Pancreas (tissue), 10 donors: Measurements from ENCODE around the gene CCR5AS.
A peak's percentile ranks its signal among the peaks of the same experiment; 100 is the strongest.

ENCODE experiments used
- ATAC-seq, 4 donors: fragments of 200-7000 bp; cut with Tn5 transposase; one replicate each; pipeline versions ENCODE4 v1.8.0 to v1.9.1; 2020; ENCODE audit warnings: mild to moderate bottlenecking in 4 of 4, moderate library complexity in 4 of 4
- DNase-seq, 6 donors: peaks; one replicate each; pipeline ENCODE4 v3.0.0-alpha.2; 2020
- FAIRE-seq: peaks from 2 replicates; lab custom pipeline; 2012; peaks lifted over from hg19 to GRCh38; lab: Jason Lieb, UNC
- H3K27ac ChIP-seq, 4 donors: fragments of 200-600 bp; sonication (generic); 1 replicate in 3 of 4; 2 replicates in 1 of 4; pipeline versions ENCODE4 v1.5.0 to v1.8.0; 2020
- H3K27me3 ChIP-seq, 4 donors: fragments of 200-600 bp; one replicate each; pipeline ENCODE4 v1.8.0; 2021
- H3K36me3 ChIP-seq, 3 donors: fragments of 200-600 bp; sonication (generic) in 1 of 3; one replicate each; pipeline versions ENCODE4 v1.5.0 to v1.8.0; 2020 to 2021
- H3K4me1 ChIP-seq, 3 donors: fragments of 200-600 bp; one replicate each; pipeline ENCODE4 v1.8.0; 2021
- H3K4me3 ChIP-seq, 4 donors: fragments of 200-600 bp; sonication (generic) in 2 of 4; one replicate each; pipeline versions ENCODE4 v1.5.0 to v1.8.0; 2020 to 2021
- H3K9me3 ChIP-seq, 4 donors: fragments of 200-600 bp; one replicate each; pipeline ENCODE4 v1.8.0; 2021
- CTCF ChIP-seq, 4 donors: fragments of 200-600 bp; sonication (generic) in 3 of 4; IDR thresholded peaks; one replicate each; pipeline versions ENCODE4 v1.5.0 to v1.8.0; 2021; ENCODE audit warnings: antibody characterized with exemption in 4 of 4
- WGBS, 2 donors: extraction: QIAGEN DNeasy Blood & Tissue Kit; methylation state at CpG; one replicate each; pipeline ENCODE4 v1.1.7; 2013; 5-methylcytosine and 5-hydroxymethylcytosine counted together
- intact Hi-C, 3 donors: fragments of 100-400 bp; cut with DNase I; formaldehyde crosslinking; loops; one replicate each; pipeline versions ENCODE4 v1.11.1 to v1.14.2; 2022
- donor health status: healthy with polysubstance abuse.
- donor health status: DM: no; HTN: no; CAD: no; lungs with moderate emphysema.
- donor health status: DM: no; HTN: no; CAD: no.
- donor health status: control.
- donor health status: control.
- donor health status: Bipolar disorder and iron deficiency.
- donor health status: DM: yes; HTN: yes; CAD: no.
- donor health status: DM: no; HTN: no; CAD: no.
- donor health status: DM: no; HTN: no; CAD: no.
- donor health status: DM: yes; HTN: yes; CAD: no.

Gene CCR5AS

GRCh38 chr3:46381625-46382024, 25.2 kb downstream of the CCR5AS start:
- Histone ChIP-seq H3K4me3 (no peak overlapping the region), H3K4me1 (no peaks in the 10 kb centered on the region), H3K36me3 (no peaks in the 10 kb centered on the region), H3K27me3 (no peaks in the 10 kb centered on the region), H3K9me3 (no peaks in the 10 kb centered on the region), H3K27ac (no peak overlapping the region)
- TF ChIP-seq CTCF (IDR thresholded peaks at IDR 0.05), result no peak
- no peak for DNase-seq
- intact Hi-C loops, result no loop called here
- no peak for ATAC-seq
- no peak for FAIRE-seq
- WGBS, 2 donors, result 27 to 33% methylated on average over 3 of the region's 3 CpGs

GRCh38 chr3:46380471-46381221, 26.2 kb downstream of the CCR5AS start:
- FAIRE-seq (no peak), ATAC-seq (peak in 2 of 4 donors; percentile 49 to 61)

GRCh38 chr3:46378426-46378942, 28.4 kb downstream of the CCR5AS start:
- peak in 3 of 4 donors; percentile 72 to 81 (median 74) for ATAC-seq
- Histone ChIP-seq H3K4me3 (no peak overlapping the region), H3K27me3 (no peaks in the 10 kb centered on the region), H3K9me3 (no peaks in the 10 kb centered on the region), H3K36me3 (no peaks in the 10 kb centered on the region), H3K4me1 (no peaks in the 10 kb centered on the region), H3K27ac (no peak overlapping the region)
- 35 to 36% methylated on average over 8 of the region's 8 CpGs for WGBS, 2 donors
- peak in 5 of 6 donors; percentile 29 to 78 (median 43) for DNase-seq
- intact Hi-C loops, result loop anchor here in 1 of 3 donors (10.0 kb wide), 1 partner anchor 294 kb away; no protein-coding TSS in a partner anchor
- peak in 2 of 4 donors; percentile 47 to 51 for TF ChIP-seq CTCF (IDR thresholded peaks at IDR 0.05)
- FAIRE-seq, result no peak

More at GRCh38 chr3:46380471-46381221, 26.2 kb downstream of the CCR5AS start:
- no peak for DNase-seq
- Histone ChIP-seq H3K36me3 (no peaks in the 10 kb centered on the region), H3K27me3 (no peaks in the 10 kb centered on the region), H3K9me3 (no peaks in the 10 kb centered on the region), H3K4me3 (no peak overlapping the region), H3K27ac (peak overlapping the region in 1 of 4 donors; percentile 50), H3K4me1 (no peaks in the 10 kb centered on the region)
- intact Hi-C loops, result no loop called here
- 84 to 88% methylated on average over 8 of the region's 8 CpGs for WGBS, 2 donors
- no peak for TF ChIP-seq CTCF (IDR thresholded peaks at IDR 0.05)

- Histone ChIP-seq H3K36me3 (no peaks in the 10 kb centered on the region), H3K27me3 (no peaks in the 10 kb centered on the region), H3K9me3 (no peaks in the 10 kb centered on the region), H3K4me1 (no peaks in the 10 kb centered on the region), H3K4me3 (no peak overlapping the region), H3K27ac (no peak overlapping the region)
- FAIRE-seq (no peak), ATAC-seq (no peak), DNase-seq (no peak)
- 14 to 19% methylated on average over 2 of the region's 2 CpGs for WGBS, 2 donors
- no peak for TF ChIP-seq CTCF (IDR thresholded peaks at IDR 0.05)
- intact Hi-C loops, result loop anchor here in 1 of 3 donors (10.0 kb wide), 1 partner anchor 291 kb away; no protein-coding TSS in a partner anchor
Measured at GRCh38 chr3:46375814-46376213, 31.1 kb downstream of the CCR5AS start.

- intact Hi-C loops, result loop anchor here in 1 of 3 donors (10.0 kb wide), 1 partner anchor 290 kb away; no protein-coding TSS in a partner anchor
- H3K27ac ChIP-seq, result no peak overlapping the region
- DNase-seq (no peak), FAIRE-seq (no peak), ATAC-seq (no peak)
- H3K36me3 ChIP-seq, result no peaks in the 10 kb centered on the region
- no peak for TF ChIP-seq CTCF (IDR thresholded peaks at IDR 0.05)
- WGBS, 2 donors, result 49 to 62% methylated on average over 2 of the region's 2 CpGs
- no peak overlapping the region for H3K4me3 ChIP-seq
- H3K9me3 ChIP-seq, result no peaks in the 10 kb centered on the region
- H3K27me3 ChIP-seq, result no peaks in the 10 kb centered on the region
- no peaks in the 10 kb centered on the region for H3K4me1 ChIP-seq
Measured at GRCh38 chr3:46375218-46375617, 31.6 kb downstream of the CCR5AS start.
